Peyer's patch (tissue), 4 donors: ENCODE results near the gene KIF25. TPM values are rescaled to one million over a fixed set of nuclear protein-coding genes. Genes with fewer than 3 reads are reported as not detected.

Source experiments
- DNase-seq, 3 donors: peaks; one replicate each; pipeline ENCODE4 v3.0.0-alpha.2; 2017 to 2019
- H3K27ac ChIP-seq, 4 donors: fragments of 200-600 bp; sonication (generic); one replicate each; pipeline ENCODE4 v1.5.1; 2016 to 2019
- H3K27me3 ChIP-seq, 2 donors: fragments of 200-600 bp; sonication (generic); one replicate each; pipeline ENCODE4 v1.5.1; 2019
- H3K36me3 ChIP-seq, 3 donors: fragments of 200-600 bp; sonication (generic); one replicate each; pipeline ENCODE4 v1.5.1; 2016 to 2019
- H3K4me1 ChIP-seq, 4 donors: fragments of 200-600 bp; sonication (generic); one replicate each; pipeline ENCODE4 v1.5.1; 2016 to 2019
- H3K4me3 ChIP-seq, 4 donors: fragments of 200-600 bp; sonication (generic); 1 replicate in 3 of 4; 2 replicates in 1 of 4; pipeline ENCODE4 v1.5.1; 2016 to 2019; ENCODE audit warnings: mild to moderate bottlenecking in 1 of 4
- H3K9me3 ChIP-seq, 4 donors: fragments of 200-600 bp; sonication (generic); one replicate each; pipeline ENCODE4 v1.5.1; 2016 to 2019; ENCODE audit warnings: mild to moderate bottlenecking in 1 of 4
- POLR2A ChIP-seq, 2 donors: fragments of 450-650 bp; IDR thresholded peaks; one replicate each; pipeline ENCODE4 v1.5.1; 2017; ENCODE audit warnings: antibody characterized with exemption in 2 of 2, mild to moderate bottlenecking in 2 of 2, moderate library complexity in 2 of 2
- total RNA-seq, 4 donors: library from RNA; depleted of rRNA; stranded (reverse); fragments of >200 nt; gene quantifications; one replicate each; pipeline ENCODE4 v1.1.0, GENCODE V29; 2016
- TF ChIP-seq, protein P1 (sequence below), 6 experiments: fragments of 450-650 bp in 4 of 6; fragments of 200-600 bp in 2 of 6; sonication (generic) in 1 of 6; IDR thresholded peaks; one replicate each; pipeline ENCODE4 v1.5.1; 2017 to 2019; ENCODE audit warnings: antibody characterized with exemption in 6 of 6, mild to moderate bottlenecking in 3 of 6, moderate library complexity in 1 of 6

The KIF25 gene
- total RNA-seq, 4 donors from 2014 or later, result not detected

DNA sequence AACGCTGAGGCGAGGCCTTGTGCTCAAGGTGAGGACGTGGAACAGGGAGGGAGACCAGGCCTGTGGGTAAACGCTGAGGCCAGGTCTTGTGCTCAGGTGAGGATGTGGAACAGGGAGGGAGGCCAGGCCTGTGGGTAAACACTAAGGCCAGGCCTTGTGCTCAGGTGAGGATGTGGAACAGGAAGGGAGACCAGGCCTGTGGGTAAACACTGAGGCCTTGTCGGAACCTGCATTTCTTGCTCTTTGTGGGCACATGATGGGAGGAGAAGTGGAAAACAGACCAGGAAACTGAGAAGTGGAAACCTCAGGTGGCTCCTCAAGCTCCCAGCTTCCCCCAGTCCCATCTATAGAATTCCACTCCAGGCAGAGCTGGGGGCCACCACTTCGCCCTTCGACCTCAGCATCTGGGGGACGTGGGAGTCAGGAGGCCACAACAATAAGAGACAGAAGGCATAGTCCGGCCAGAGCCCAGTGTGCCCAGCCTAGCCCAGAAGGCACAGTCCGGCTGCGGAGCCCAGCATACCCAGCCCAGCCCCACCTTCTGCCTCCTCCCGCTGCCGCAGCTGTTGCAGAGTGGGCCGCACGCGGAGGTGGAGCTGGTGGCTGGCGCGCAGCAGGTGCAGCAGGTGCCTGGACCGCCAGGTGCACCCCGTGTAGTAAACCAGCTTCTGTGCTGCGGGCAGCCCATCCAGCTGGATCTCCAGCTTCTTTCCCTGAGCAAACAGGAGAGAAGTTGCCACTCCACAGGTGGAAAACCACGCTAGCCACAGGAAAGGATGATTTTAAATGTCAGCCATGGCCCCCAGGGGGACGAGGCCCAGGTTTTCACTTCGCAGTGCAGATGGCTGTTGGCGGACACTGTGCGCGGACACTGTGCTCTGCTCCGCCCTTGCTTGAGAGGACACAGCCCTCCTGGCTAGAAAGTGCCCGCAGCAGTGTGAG, 64.1 kb downstream of the KIF25 start:
- peak in 1 of 3 donors; percentile 71 for DNase-seq
- Histone ChIP-seq H3K36me3 (no peaks in the 10 kb centered on the region), H3K4me1 (no peaks in the 10 kb centered on the region), H3K9me3 (no peaks in the 10 kb centered on the region), H3K4me3 (no peak overlapping the region), H3K27ac (no peak overlapping the region), H3K27me3 (no peaks in the 10 kb centered on the region)
- TF ChIP-seq POLR2A (IDR thresholded peaks at IDR 0.05), result no peak
- TF ChIP-seq, protein P1, sequence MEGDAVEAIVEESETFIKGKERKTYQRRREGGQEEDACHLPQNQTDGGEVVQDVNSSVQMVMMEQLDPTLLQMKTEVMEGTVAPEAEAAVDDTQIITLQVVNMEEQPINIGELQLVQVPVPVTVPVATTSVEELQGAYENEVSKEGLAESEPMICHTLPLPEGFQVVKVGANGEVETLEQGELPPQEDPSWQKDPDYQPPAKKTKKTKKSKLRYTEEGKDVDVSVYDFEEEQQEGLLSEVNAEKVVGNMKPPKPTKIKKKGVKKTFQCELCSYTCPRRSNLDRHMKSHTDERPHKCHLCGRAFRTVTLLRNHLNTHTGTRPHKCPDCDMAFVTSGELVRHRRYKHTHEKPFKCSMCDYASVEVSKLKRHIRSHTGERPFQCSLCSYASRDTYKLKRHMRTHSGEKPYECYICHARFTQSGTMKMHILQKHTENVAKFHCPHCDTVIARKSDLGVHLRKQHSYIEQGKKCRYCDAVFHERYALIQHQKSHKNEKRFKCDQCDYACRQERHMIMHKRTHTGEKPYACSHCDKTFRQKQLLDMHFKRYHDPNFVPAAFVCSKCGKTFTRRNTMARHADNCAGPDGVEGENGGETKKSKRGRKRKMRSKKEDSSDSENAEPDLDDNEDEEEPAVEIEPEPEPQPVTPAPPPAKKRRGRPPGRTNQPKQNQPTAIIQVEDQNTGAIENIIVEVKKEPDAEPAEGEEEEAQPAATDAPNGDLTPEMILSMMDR (IDR thresholded peaks at IDR 0.05), result peak in 1 of 6 experiments; percentile 4

GRCh38 chr6:168062346-168063289, 65.1 kb downstream of the KIF25 start:
- H3K4me1 ChIP-seq, result no peaks in the 10 kb centered on the region
- no peaks in the 10 kb centered on the region for H3K9me3 ChIP-seq
- no peak overlapping the region for H3K27ac ChIP-seq
- TF ChIP-seq, protein P1 (IDR thresholded peaks at IDR 0.05), result no peak
- TF ChIP-seq POLR2A (IDR thresholded peaks at IDR 0.05), result no peak
- no peaks in the 10 kb centered on the region for H3K27me3 ChIP-seq
- DNase-seq, result no peak
- H3K36me3 ChIP-seq, result no peaks in the 10 kb centered on the region
- no peak overlapping the region for H3K4me3 ChIP-seq

- no peaks in the 10 kb centered on the region for H3K36me3 ChIP-seq
- H3K4me1 ChIP-seq, result no peaks in the 10 kb centered on the region
- TF ChIP-seq POLR2A (IDR thresholded peaks at IDR 0.05), result no peak
- TF ChIP-seq, protein P1 (IDR thresholded peaks at IDR 0.05), result no peak
- no peak for DNase-seq
- H3K27ac ChIP-seq, result no peak overlapping the region
- H3K4me3 ChIP-seq, result no peak overlapping the region
- H3K27me3 ChIP-seq, result no peaks in the 10 kb centered on the region
- H3K9me3 ChIP-seq, result no peaks in the 10 kb centered on the region
Measured at GRCh38 chr6:168063431-168063830, 66.0 kb downstream of the KIF25 start.

GRCh38 chr6:168064226-168064807, 66.8 kb downstream of the KIF25 start:
- TF ChIP-seq, protein P1 (IDR thresholded peaks at IDR 0.05), result no peak
- no peak for TF ChIP-seq POLR2A (IDR thresholded peaks at IDR 0.05)
- Histone ChIP-seq H3K36me3 (no peaks in the 10 kb centered on the region), H3K27me3 (no peaks in the 10 kb centered on the region), H3K4me1 (no peaks in the 10 kb centered on the region), H3K27ac (no peak overlapping the region), H3K9me3 (no peaks in the 10 kb centered on the region), H3K4me3 (no peak overlapping the region)
- no peak for DNase-seq

DNA sequence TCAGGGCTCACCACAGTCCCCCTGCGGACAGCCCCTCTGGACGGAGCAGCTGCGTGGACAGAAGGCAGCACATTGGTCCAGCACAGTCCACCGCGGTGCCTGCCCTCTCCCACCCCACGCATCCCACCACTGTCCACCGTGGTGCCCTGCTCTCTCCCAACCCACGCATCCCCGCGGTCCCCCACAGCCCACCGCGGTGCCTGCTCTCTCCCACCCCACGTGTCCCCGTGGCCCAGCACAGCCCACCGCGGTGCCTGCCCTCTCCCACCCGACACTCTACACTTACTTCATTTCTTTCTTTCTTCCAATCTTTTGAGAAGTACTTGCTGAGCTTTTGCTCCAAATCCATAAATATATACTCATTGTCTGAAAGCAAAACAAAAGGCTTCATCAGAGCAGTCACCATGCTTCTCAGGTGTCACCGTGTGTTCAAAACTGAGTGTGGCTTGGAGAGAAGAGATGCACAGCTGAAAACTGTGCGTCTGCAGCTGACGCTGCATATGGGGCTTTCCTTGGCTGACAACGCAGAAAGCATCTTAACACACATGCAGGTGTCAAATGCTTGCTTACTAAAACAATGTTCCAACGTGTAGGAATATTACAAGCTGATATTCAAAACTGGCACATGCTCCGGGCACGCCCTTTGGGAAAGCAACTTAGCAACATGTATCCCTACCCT, 69.7 kb downstream of the KIF25 start:
- H3K9me3 ChIP-seq, result no peaks in the 10 kb centered on the region
- H3K4me3 ChIP-seq, result no peak overlapping the region
- TF ChIP-seq POLR2A (IDR thresholded peaks at IDR 0.05), result no peak
- TF ChIP-seq, protein P1 (IDR thresholded peaks at IDR 0.05), result no peak
- H3K27me3 ChIP-seq, result no peaks in the 10 kb centered on the region
- no peak for DNase-seq
- H3K4me1 ChIP-seq, result no peaks in the 10 kb centered on the region
- H3K36me3 ChIP-seq, result no peaks in the 10 kb centered on the region
- H3K27ac ChIP-seq, result no peak overlapping the region
